Glutamatergic neuron (in vitro differentiated cells): Measurements from ENCODE around the gene C4orf50. TPM values are rescaled to one million over a fixed set of nuclear protein-coding genes. Genes with fewer than 3 reads are reported as not detected.

Source experiments
- DNase-seq: peaks from one replicate; pipeline ENCODE4 v3.0.0; 2022
- H3K27ac Mint-ChIP-seq: one replicate; pipeline ENCODE4 v1.8.0; 2020; ENCODE audit warnings: mild to moderate bottlenecking, mixed read lengths, inconsistent platforms; ENCODE audit not compliant: unreplicated experiment
- H3K27me3 Mint-ChIP-seq: one replicate; pipeline ENCODE4 v1.8.0; 2020; ENCODE audit warnings: mild to moderate bottlenecking, moderate library complexity, mixed read lengths, inconsistent platforms; ENCODE audit not compliant: unreplicated experiment
- H3K36me3 Mint-ChIP-seq: one replicate; pipeline ENCODE4 v1.8.0; 2020; ENCODE audit warnings: mild to moderate bottlenecking, mixed read lengths, inconsistent platforms; ENCODE audit not compliant: unreplicated experiment
- H3K4me1 Mint-ChIP-seq: one replicate; pipeline ENCODE4 v1.8.0; 2020; ENCODE audit warnings: mild to moderate bottlenecking, low read depth, mixed read lengths, inconsistent platforms; ENCODE audit not compliant: unreplicated experiment
- H3K4me3 Mint-ChIP-seq: one replicate; pipeline ENCODE4 v1.8.0; 2020; ENCODE audit warnings: mild to moderate bottlenecking, mixed read lengths, inconsistent platforms; ENCODE audit not compliant: unreplicated experiment
- H3K9me3 Mint-ChIP-seq: one replicate; pipeline ENCODE4 v1.8.0; 2020; ENCODE audit warnings: mild to moderate bottlenecking, moderate library complexity, mixed read lengths, inconsistent platforms; ENCODE audit not compliant: unreplicated experiment
- total RNA-seq: library from RNA; stranded (reverse); fragmentation: NEBNext Ultra II Directional; extraction: Animal tissue kit (Norgen Biotek cat#: 25700); gene quantifications from one replicate; pipeline ENCODE4 v1.2.1, GENCODE V29; 2021; ENCODE audit not compliant: unreplicated experiment
- TF ChIP-seq, protein P1 (sequence below): fragments of 200-600 bp; sonication (generic); IDR thresholded peaks from one replicate; pipeline ENCODE4 v1.5.0; 2021; ENCODE audit not compliant: partially characterized antibody, unreplicated experiment

The C4orf50 gene
- total RNA-seq, 1 donor from 2014 or later: 0.56 TPM

DNA sequence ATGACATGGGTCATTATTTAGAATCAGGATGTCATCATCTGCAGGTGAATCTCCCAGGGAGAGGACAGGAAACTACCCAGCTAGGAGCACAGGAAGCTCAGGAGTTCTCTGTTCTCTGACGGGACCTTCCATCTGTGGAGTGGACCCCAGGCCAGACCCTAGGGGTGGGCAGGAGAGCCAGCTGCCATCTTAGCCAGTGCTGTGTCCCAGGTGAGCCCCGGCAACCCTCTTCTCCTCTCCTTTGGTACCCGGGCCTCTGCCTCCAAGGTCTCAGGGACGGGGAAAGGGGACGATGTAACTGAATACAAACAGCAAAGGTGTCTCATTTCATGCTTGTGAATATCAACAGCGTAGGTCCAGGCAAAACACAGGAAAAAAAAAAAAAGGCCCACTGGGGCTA, 48.5 kb downstream of the C4orf50 start:
- Mint-ChIP-seq H3K27me3 (peaks cover 2% of the 10 kb centered on the region), H3K27ac (no peak overlapping the region), H3K4me1 (peaks cover 25% of the 10 kb centered on the region), H3K36me3 (peaks cover 5% of the 10 kb centered on the region), H3K9me3 (peaks cover 10% of the 10 kb centered on the region), H3K4me3 (no peak overlapping the region)
- no peak for DNase-seq
- TF ChIP-seq, protein P1, sequence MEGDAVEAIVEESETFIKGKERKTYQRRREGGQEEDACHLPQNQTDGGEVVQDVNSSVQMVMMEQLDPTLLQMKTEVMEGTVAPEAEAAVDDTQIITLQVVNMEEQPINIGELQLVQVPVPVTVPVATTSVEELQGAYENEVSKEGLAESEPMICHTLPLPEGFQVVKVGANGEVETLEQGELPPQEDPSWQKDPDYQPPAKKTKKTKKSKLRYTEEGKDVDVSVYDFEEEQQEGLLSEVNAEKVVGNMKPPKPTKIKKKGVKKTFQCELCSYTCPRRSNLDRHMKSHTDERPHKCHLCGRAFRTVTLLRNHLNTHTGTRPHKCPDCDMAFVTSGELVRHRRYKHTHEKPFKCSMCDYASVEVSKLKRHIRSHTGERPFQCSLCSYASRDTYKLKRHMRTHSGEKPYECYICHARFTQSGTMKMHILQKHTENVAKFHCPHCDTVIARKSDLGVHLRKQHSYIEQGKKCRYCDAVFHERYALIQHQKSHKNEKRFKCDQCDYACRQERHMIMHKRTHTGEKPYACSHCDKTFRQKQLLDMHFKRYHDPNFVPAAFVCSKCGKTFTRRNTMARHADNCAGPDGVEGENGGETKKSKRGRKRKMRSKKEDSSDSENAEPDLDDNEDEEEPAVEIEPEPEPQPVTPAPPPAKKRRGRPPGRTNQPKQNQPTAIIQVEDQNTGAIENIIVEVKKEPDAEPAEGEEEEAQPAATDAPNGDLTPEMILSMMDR: no peak

DNA sequence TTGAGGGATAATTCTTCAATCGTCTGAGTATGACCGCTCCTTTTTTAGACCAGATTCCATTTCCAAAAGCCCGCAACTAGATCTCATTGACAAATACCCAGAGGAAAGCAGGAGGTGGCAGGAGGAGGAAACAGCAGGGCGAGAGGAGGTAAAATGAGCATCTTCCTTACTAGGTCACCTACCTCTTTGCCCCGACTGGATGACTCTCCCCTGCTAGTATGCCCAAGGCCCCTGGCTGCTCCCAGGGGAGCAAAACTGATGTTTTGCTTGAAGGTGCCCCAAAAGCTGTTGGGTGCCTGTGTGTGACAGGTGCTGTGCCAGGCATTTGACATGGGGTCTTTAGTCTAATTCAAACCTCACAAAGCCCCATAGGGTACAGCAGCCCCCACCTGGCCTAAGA, 48.9 kb downstream of the C4orf50 start:
- DNase-seq: no peak
- TF ChIP-seq, protein P1: no peak
- H3K27me3 Mint-ChIP-seq: peaks cover 1% of the 10 kb centered on the region
- H3K9me3 Mint-ChIP-seq: peaks cover 10% of the 10 kb centered on the region
- no peak overlapping the region for H3K27ac Mint-ChIP-seq
- peaks cover 5% of the 10 kb centered on the region for H3K36me3 Mint-ChIP-seq
- no peak overlapping the region for H3K4me3 Mint-ChIP-seq
- peaks cover 24% of the 10 kb centered on the region for H3K4me1 Mint-ChIP-seq

DNA sequence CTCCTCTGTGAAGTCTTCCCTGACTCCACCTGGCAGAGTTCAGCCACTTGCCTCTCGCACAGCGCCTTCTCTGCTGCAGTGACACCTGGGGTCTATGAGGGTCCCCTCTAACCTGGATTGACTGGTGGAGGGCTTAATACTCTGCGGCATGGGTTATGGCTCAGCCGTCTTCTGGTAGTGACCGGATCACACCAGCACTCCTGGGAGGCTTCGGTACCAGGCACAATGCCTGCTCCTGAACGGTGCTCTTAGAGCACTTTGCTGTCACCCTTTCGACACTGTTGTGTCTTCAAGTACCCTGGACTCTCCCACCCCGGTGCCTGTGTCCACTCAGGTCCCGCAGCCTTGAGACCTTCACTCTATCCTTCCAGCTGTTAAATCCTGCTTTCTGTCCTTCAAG, 50.0 kb downstream of the C4orf50 start:
- Mint-ChIP-seq H3K4me1 (peaks cover 28% of the 10 kb centered on the region), H3K9me3 (peaks cover 13% of the 10 kb centered on the region), H3K4me3 (peak overlapping the region; percentile 4), H3K27me3 (no peaks in the 10 kb centered on the region), H3K27ac (no peak overlapping the region), H3K36me3 (peaks cover 5% of the 10 kb centered on the region)
- DNase-seq: no peak
- TF ChIP-seq, protein P1: no peak

GRCh38 chr4:5967783-5968182, 50.4 kb downstream of the C4orf50 start:
- Mint-ChIP-seq H3K27ac (no peak overlapping the region), H3K9me3 (peaks cover 13% of the 10 kb centered on the region), H3K4me1 (peaks cover 29% of the 10 kb centered on the region), H3K36me3 (peaks cover 5% of the 10 kb centered on the region), H3K27me3 (no peaks in the 10 kb centered on the region), H3K4me3 (peak overlapping the region; percentile 4)
- no peak for DNase-seq
- TF ChIP-seq, protein P1: no peak

GRCh38 chr4:5965225-5965624, 53.0 kb downstream of the C4orf50 start:
- Mint-ChIP-seq H3K4me3 (no peak overlapping the region), H3K9me3 (peaks cover 8% of the 10 kb centered on the region), H3K27ac (peak overlapping the region; percentile 8), H3K4me1 (peaks cover 32% of the 10 kb centered on the region), H3K36me3 (no peaks in the 10 kb centered on the region), H3K27me3 (peaks cover 4% of the 10 kb centered on the region)
- TF ChIP-seq, protein P1: no peak
- DNase-seq: no peak
